ENCODE measurements around the gene SLC46A2. TPM values are rescaled to one million over a fixed set of nuclear protein-coding genes. Genes with fewer than 3 reads are reported as not detected.

The SLC46A2 gene
- total RNA-seq, 4 donors from 2014 or later: 0.21 to 1.8 (median 0.22) TPM; not detected in 1

- Histone ChIP-seq H3K4me1 (peaks cover 0 to 11% (median 0%) of the 10 kb centered on the region in 4 donors), H3K9me3 (no peaks in the 10 kb centered on the region), H3K4me3 (no peak overlapping the region), H3K36me3 (peaks cover 0 to 52% (median 0%) of the 10 kb centered on the region in 3 donors), H3K27me3 (no peaks in the 10 kb centered on the region), H3K27ac (no peak overlapping the region)
- TF ChIP-seq CTCF (IDR thresholded peaks at IDR 0.05) (no peak), EP300 (IDR thresholded peaks at IDR 0.05) (peak in 1 of 2 donors; percentile 27)
- 89 to 95% methylated on average over 8 of the region's 8 CpGs for WGBS, 2 donors
- no peak for DNase-seq (ENCODE audit: low spot score in 2 of 2)
Observed at GRCh38 chr9:112839331-112839730, 51.3 kb downstream of the SLC46A2 start.

DNA sequence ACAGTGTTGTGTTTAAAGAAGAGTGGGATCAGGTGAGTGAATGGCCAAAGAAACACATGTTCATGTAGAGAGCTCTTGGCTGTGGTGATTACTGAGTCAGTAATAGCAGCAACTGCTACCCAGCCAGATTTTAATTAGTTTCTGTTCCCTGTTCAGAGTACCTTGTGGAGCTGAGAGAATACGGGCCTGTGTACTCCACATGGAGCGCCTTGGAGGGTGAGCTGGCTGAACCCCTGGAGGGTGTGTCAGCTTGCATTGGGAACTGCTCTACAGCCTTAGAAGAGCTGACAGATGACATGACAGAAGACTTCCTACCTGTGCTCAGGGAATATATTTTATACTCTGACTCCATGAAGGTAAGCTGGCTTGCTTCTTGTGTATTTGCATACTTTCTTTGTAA, 52.3 kb downstream of the SLC46A2 start:
- Histone ChIP-seq H3K4me3 (no peak overlapping the region), H3K36me3 (peaks cover 0 to 56% (median 0%) of the 10 kb centered on the region in 3 donors), H3K27me3 (no peaks in the 10 kb centered on the region), H3K4me1 (peaks cover 0 to 11% (median 0%) of the 10 kb centered on the region in 4 donors), H3K27ac (no peak overlapping the region), H3K9me3 (no peaks in the 10 kb centered on the region)
- TF ChIP-seq CTCF (IDR thresholded peaks at IDR 0.05): no peak
- no peak for TF ChIP-seq POLR2A (IDR thresholded peaks at IDR 0.05)
- TF ChIP-seq EP300 (IDR thresholded peaks at IDR 0.05): no peak
- no peak for DNase-seq (ENCODE audit: low spot score in 2 of 2)
- WGBS, 2 donors: 94% methylated on average over 2 of the region's 2 CpGs

DNA sequence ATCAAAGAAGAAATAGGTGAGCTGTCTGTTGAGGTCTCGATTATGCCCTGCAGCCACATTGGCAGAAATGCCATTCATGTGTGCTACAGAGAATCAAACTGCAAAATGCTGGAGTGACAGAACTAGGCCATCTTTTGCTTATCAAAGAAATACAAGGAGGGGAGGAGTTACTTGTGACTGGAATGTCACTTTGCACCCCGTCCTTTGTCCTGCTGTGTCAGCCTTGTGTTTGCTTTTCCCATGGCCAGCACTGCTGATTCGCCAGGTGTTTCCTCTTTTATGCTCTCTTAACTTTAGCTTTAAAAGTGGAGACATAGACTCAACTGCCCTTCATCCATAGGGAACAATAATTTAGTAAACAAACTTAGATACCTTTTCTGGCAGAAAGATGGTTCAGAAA, 54.3 kb downstream of the SLC46A2 start:
- Histone ChIP-seq H3K27me3 (no peaks in the 10 kb centered on the region), H3K27ac (no peak overlapping the region), H3K36me3 (peaks cover 0 to 64% (median 0%) of the 10 kb centered on the region in 3 donors)

DNA sequence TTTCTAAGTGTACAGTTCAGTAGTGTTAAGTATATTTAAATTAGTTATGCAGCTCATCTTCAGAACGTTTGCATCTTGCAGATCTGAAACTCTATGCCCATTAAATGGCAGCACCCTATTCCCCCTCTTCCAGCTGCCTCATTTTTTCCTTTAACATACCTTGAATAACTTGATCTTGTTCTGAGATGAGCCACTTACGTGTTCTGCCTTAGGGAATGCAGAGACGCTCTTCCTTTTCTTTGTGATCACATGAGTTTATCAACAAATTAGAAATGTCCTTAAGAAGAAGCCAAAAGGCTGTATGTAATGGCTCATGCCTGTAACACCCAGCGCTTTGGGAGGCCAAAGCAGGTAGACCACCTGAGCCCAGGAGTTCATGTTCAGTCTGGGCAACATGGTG, 57.6 kb downstream of the SLC46A2 start:
- DNase-seq (ENCODE audit: low spot score in 2 of 2): no peak
- 89 to 93% methylated on average over 4 of the region's 4 CpGs for WGBS, 2 donors
- no peaks in the 10 kb centered on the region for H3K9me3 ChIP-seq
- H3K36me3 ChIP-seq: peaks cover 0 to 40% (median 0%) of the 10 kb centered on the region in 3 donors
- TF ChIP-seq EP300 (IDR thresholded peaks at IDR 0.05) (no peak), POLR2A (IDR thresholded peaks at IDR 0.05) (no peak), CTCF (IDR thresholded peaks at IDR 0.05) (no peak)
- H3K27ac ChIP-seq: no peak overlapping the region
- H3K4me3 ChIP-seq: no peak overlapping the region
- H3K27me3 ChIP-seq: no peaks in the 10 kb centered on the region
- H3K4me1 ChIP-seq: peaks cover 0 to 6% (median 2%) of the 10 kb centered on the region in 4 donors

More for the DNA sequence above, 54.3 kb downstream of the SLC46A2 start:
- WGBS, 2 donors: 80 to 86% methylated on average over 3 of the region's 3 CpGs
- Histone ChIP-seq H3K9me3 (no peaks in the 10 kb centered on the region), H3K4me3 (no peak overlapping the region), H3K4me1 (peaks cover 0 to 6% (median 4%) of the 10 kb centered on the region in 4 donors)
- DNase-seq (ENCODE audit: low spot score in 2 of 2): no peak
- TF ChIP-seq CTCF (IDR thresholded peaks at IDR 0.05) (no peak), EP300 (IDR thresholded peaks at IDR 0.05) (no peak), POLR2A (IDR thresholded peaks at IDR 0.05) (no peak)

GRCh38 chr9:112831969-112832368, 58.7 kb downstream of the SLC46A2 start:
- H3K4me3 ChIP-seq: no peak overlapping the region
- no peak for DNase-seq (ENCODE audit: low spot score in 2 of 2)
- 89 to 96% methylated on average over 3 of the region's 3 CpGs for whole genome bisulfite sequencing, 2 donors
- H3K9me3 ChIP-seq: no peaks in the 10 kb centered on the region
- peaks cover 0 to 6% (median 2%) of the 10 kb centered on the region in 4 donors for H3K4me1 ChIP-seq
- TF ChIP-seq POLR2A (IDR thresholded peaks at IDR 0.05) (no peak), CTCF (IDR thresholded peaks at IDR 0.05) (no peak), EP300 (IDR thresholded peaks at IDR 0.05) (no peak)
- H3K36me3 ChIP-seq: peaks cover 0 to 31% (median 0%) of the 10 kb centered on the region in 3 donors
- no peaks in the 10 kb centered on the region for H3K27me3 ChIP-seq
- H3K27ac ChIP-seq: no peak overlapping the region

Data from tibial nerve (tissue), 4 donors.